GM20431 (cell line): ENCODE measurements around the gene SUMO3.

Experiments used
- in situ Hi-C: fragments of 300-500 bp; cut with MseI, MboI; formaldehyde crosslinking; loops from one replicate; pipeline ENCODE4 v1.15.0; 2020; ENCODE audit warnings: low sequenced_read_pairs; ENCODE audit not compliant: unreplicated experiment

SUMO3 gene

GRCh38 chr21:44784810-44785209 lies 33.1 kb downstream of the SUMO3 start:
- in situ Hi-C loops = no loop called here

GRCh38 chr21:44783020-44783696 lies 34.7 kb downstream of the SUMO3 start:
- in situ Hi-C loops = no loop called here

- in situ Hi-C loops = no loop called here
Measured at GRCh38 chr21:44780767-44781459, 36.9 kb downstream of the SUMO3 start.

GRCh38 chr21:44780137-44780502 lies 37.7 kb downstream of the SUMO3 start:
- in situ Hi-C loops = no loop called here

GRCh38 chr21:44779417-44780136 lies 38.3 kb downstream of the SUMO3 start:
- in situ Hi-C loops = no loop called here

GRCh38 chr21:44778983-44779382 lies 38.9 kb downstream of the SUMO3 start:
- in situ Hi-C loops = no loop called here

GRCh38 chr21:44778499-44778911 lies 39.4 kb downstream of the SUMO3 start:
- in situ Hi-C loops = no loop called here

- in situ Hi-C loops = no loop called here
Measured at GRCh38 chr21:44778094-44778493, 39.8 kb downstream of the SUMO3 start.

GRCh38 chr21:44774972-44775371 lies 42.9 kb downstream of the SUMO3 start:
- in situ Hi-C loops = no loop called here

GRCh38 chr21:44773291-44773932 lies 44.5 kb downstream of the SUMO3 start:
- in situ Hi-C loops = no loop called here

GRCh38 chr21:44771896-44772525 lies 45.9 kb downstream of the SUMO3 start:
- in situ Hi-C loops = no loop called here

GRCh38 chr21:44767834-44768831 lies 49.7 kb downstream of the SUMO3 start:
- in situ Hi-C loops = no loop called here

GRCh38 chr21:44766818-44767354 lies 51.0 kb downstream of the SUMO3 start:
- in situ Hi-C loops = no loop called here

- in situ Hi-C loops = no loop called here
Measured at GRCh38 chr21:44766014-44766817, 51.6 kb downstream of the SUMO3 start.

GRCh38 chr21:44765231-44766013 lies 52.4 kb downstream of the SUMO3 start:
- in situ Hi-C loops = no loop called here

GRCh38 chr21:44764319-44765230 lies 53.3 kb downstream of the SUMO3 start:
- in situ Hi-C loops = no loop called here
